ENCODE measurements around the gene BCL2L1. TPM values are rescaled to one million over a fixed set of nuclear protein-coding genes. Genes with fewer than 3 reads are reported as not detected.

Gene BCL2L1
- total RNA-seq, 1 experiment from 2014 or later: 469 TPM

DNA sequence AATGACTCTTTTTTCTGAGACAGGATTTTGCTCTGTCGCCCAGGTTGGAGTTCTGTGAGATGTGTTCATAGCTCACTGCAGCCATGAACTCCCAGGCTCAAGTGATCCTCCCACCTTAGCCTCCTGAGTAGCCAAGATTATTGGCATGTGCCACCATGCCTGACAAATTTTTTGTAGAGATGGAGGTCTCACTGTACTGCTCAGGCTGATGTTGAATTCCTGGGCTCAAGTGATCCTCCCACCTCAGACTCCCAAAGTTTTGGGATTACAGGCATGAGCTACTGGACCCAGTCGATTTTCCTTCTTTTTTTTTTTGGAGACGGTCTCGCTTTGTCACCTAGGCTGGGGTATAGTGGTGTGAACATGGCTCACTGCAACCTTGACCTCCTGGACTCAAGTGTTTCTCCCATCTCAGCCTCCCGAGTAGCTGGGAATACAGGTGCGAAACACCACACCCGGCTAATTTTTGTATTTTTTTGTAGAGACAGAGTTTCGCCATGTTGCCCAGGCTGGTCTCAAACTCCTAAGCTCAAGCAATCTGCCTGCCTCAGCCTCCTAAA is 24.3 kb downstream of the BCL2L1 start:
- POLR2A ChIA-PET: interaction anchor here (0.6 to 5.9 kb wide), 8 partner anchors 10 to 34 kb away, joined by 4 to 59 read pairs (median 6); partner anchors contain the start of gene BCL2L1

DNA sequence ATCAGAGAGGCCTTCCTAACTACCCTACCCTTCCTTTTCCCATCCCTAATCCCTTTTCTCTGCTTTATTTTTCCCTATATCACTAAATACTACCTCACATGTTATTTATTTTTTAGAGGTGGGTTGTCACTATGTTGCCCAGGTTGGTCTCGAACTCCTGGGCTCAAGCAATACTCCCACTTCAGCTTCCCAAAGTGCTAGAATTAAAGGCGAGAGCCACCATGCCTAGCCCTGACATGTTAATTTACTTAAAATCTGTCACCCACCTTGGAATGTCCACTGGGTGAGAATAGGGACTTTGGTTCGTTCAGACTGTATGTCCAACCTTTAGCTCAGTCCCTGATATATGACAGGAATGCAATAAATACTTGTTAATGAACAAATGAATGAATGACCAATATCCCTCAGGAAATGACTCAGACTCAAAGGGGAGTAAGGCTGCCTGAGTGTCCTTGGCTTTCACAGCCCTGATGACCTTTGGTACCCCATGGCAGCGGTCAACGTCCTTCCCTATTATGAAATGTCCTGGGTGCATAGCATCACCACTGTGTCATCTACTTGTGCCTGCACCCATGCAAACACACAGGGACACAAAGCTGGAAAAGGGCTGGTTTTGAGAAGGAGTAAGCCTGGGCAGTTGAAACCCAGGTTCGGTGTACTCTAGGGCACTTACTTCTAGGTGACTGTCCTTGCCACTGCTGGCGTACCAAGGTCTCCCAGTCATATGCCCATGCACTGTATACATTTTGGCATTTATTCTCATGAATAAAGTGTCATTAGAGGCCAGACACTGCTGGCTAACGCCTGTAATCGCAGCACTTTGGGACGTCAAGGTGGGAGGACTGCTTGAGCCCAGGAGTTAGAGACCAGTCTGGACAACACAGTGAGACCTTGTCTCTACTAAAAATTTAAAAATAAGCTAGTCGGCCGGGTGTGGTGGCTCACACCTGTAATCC is 26.5 kb downstream of the BCL2L1 start:
- no peaks in the 10 kb centered on the region for H3K27me3 Mint-ChIP-seq (ENCODE audit: insufficient read depth, unreplicated experiment)
- ChIA-PET CTCF (interaction anchor here (0.7 to 6.8 kb wide), 13 partner anchors 9 to 139 kb away, joined by 3 to 67 read pairs (median 6); partner anchors contain the start of gene BCL2L1), POLR2A (interaction anchor here (0.7 to 5.9 kb wide), 18 partner anchors 8 to 83 kb away, joined by 3 to 59 read pairs (median 5); partner anchors contain the start of genes BCL2L1 and TPX2)
- Histone ChIP-seq H3K4me1 (peaks cover 90% of the 10 kb centered on the region), H3K4me3 (ENCODE audit: low read depth, low read length) (no peak overlapping the region), H3K36me3 (ENCODE audit: control insufficient read depth, insufficient read depth, low read length) (peaks cover 16% of the 10 kb centered on the region), H3K9me3 (no peaks in the 10 kb centered on the region), H3K27me3 (replicated peaks; ENCODE audit: control insufficient read depth, insufficient read depth, low read length) (no peaks in the 10 kb centered on the region)
- no peak for TF ChIP-seq CTCF (IDR thresholded peaks at IDR 0.05; ENCODE audit: insufficient read depth in 1 of 2, low read depth in 1 of 2, low read length in 1 of 2, severe bottlenecking in 1 of 2, unreplicated experiment in 1 of 2)
- peak; percentile 92 to 97 for DNase-seq
- intact Hi-C loops (cut with micrococcal nuclease; ENCODE audit: unreplicated experiment): loop anchor here (1.0 kb wide), 4 partner anchors 8 to 32 kb away; no protein-coding TSS in a partner anchor
- peak overlapping the region; percentile 5 for H3K4me3 Mint-ChIP-seq (ENCODE audit: unreplicated experiment)
- H3K27ac Mint-ChIP-seq (ENCODE audit: unreplicated experiment): peak overlapping the region; percentile 85
- BruUV-seq (replicated peaks): TSS peak; percentile 44
- H3K36me3 Mint-ChIP-seq (ENCODE audit: insufficient read depth, unreplicated experiment): peaks cover 100% of the 10 kb centered on the region
- peaks cover 75% of the 10 kb centered on the region for H3K4me1 Mint-ChIP-seq (ENCODE audit: low read depth, unreplicated experiment)
- H3K9me3 Mint-ChIP-seq (ENCODE audit: unreplicated experiment): no peaks in the 10 kb centered on the region

More for the DNA sequence above, 24.3 kb downstream of the BCL2L1 start:
- TF ChIP-seq CTCF (IDR thresholded peaks at IDR 0.05; ENCODE audit: insufficient read depth in 1 of 2, low read depth in 1 of 2, low read length in 1 of 2, severe bottlenecking in 1 of 2, unreplicated experiment in 1 of 2): no peak
- H3K9me3 ChIP-seq: no peaks in the 10 kb centered on the region
- peaks cover 100% of the 10 kb centered on the region for H3K36me3 Mint-ChIP-seq (ENCODE audit: insufficient read depth, unreplicated experiment)
- H3K27me3 ChIP-seq (replicated peaks; ENCODE audit: control insufficient read depth, insufficient read depth, low read length): no peaks in the 10 kb centered on the region
- no TSS peak for BruUV-seq (replicated peaks)
- no peak for DNase-seq
- H3K27me3 Mint-ChIP-seq (ENCODE audit: insufficient read depth, unreplicated experiment): no peaks in the 10 kb centered on the region
- CTCF ChIA-PET: interaction anchor here (1.2 to 6.8 kb wide), 6 partner anchors 13 to 64 kb away, joined by 3 to 67 read pairs (median 5); partner anchors contain the start of gene BCL2L1
- peak overlapping the region; percentile 44 for H3K4me3 Mint-ChIP-seq (ENCODE audit: unreplicated experiment)
- H3K4me3 ChIP-seq (ENCODE audit: low read depth, low read length): no peak overlapping the region
- H3K27ac Mint-ChIP-seq (ENCODE audit: unreplicated experiment): peak overlapping the region; percentile 89
- peaks cover 94% of the 10 kb centered on the region for H3K4me1 ChIP-seq
- H3K36me3 ChIP-seq (ENCODE audit: control insufficient read depth, insufficient read depth, low read length): peaks cover 19% of the 10 kb centered on the region
- intact Hi-C loops (cut with micrococcal nuclease; ENCODE audit: unreplicated experiment): no loop called here
- no peaks in the 10 kb centered on the region for H3K9me3 Mint-ChIP-seq (ENCODE audit: unreplicated experiment)
- peaks cover 76% of the 10 kb centered on the region for H3K4me1 Mint-ChIP-seq (ENCODE audit: low read depth, unreplicated experiment)

Measured in Caco-2 (cell line).